AG09309 (cell line): ENCODE results near the gene SH2D5.

ENCODE experiments used
- DNase-seq: peaks from one replicate; pipeline ENCODE4 v3.0.0-alpha.2; 2010; ENCODE audit warnings: low read depth
- H3K4me3 ChIP-seq: 2 replicates; pipeline ENCODE4 v1.5.1; 2011; ENCODE audit warnings: mild to moderate bottlenecking, low read depth, low read length, moderate library complexity; ENCODE audit not compliant: control insufficient read depth
- CTCF ChIP-seq: IDR thresholded peaks from 2 replicates; pipeline ENCODE4 v1.5.1; 2011; ENCODE audit warnings: mild to moderate bottlenecking, low read depth, low read length, inconsistent platforms; ENCODE audit not compliant: insufficient read depth, control insufficient read depth; ENCODE audit errors: missing control alignments

SH2D5 gene

GRCh38 chr1:20728371-20729154, 3.9 kb downstream of the SH2D5 start:
- no peak overlapping the region for H3K4me3 ChIP-seq
- TF ChIP-seq CTCF = no peak
- DNase-seq = no peak

DNA sequence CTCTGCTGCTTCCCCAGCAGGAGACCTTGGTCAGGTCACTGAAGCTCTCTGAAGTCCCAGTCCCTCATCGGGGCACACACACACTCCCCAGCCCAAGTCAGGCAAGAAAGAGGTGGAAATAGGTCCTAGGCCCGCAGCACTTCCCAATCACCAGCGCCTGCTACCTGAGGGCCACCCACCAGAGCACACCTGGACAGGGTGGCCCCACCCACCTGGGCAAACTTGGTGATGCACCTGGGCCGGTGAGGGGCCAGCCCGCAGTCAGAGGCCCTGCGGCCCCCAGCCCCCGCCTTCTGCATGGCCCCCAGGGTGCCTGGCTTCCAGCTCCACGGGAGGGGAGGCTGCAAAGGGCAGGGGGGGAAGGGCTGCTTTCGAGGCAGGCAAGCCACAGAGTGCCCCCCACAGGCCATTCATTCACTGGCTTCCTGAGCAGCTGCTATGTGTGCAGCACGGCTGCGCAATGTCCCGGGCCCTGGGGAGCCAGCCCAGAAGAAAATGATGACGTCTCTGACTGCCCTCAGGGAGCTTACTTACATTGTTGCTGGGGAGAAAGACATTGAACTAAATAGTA, 4.7 kb downstream of the SH2D5 start:
- H3K4me3 ChIP-seq = no peak overlapping the region
- TF ChIP-seq CTCF = no peak
- DNase-seq = no peak

- no peak overlapping the region for H3K4me3 ChIP-seq
- no peak for TF ChIP-seq CTCF
- no peak for DNase-seq
Observed at GRCh38 chr1:20726932-20727745, 5.4 kb downstream of the SH2D5 start.

DNA sequence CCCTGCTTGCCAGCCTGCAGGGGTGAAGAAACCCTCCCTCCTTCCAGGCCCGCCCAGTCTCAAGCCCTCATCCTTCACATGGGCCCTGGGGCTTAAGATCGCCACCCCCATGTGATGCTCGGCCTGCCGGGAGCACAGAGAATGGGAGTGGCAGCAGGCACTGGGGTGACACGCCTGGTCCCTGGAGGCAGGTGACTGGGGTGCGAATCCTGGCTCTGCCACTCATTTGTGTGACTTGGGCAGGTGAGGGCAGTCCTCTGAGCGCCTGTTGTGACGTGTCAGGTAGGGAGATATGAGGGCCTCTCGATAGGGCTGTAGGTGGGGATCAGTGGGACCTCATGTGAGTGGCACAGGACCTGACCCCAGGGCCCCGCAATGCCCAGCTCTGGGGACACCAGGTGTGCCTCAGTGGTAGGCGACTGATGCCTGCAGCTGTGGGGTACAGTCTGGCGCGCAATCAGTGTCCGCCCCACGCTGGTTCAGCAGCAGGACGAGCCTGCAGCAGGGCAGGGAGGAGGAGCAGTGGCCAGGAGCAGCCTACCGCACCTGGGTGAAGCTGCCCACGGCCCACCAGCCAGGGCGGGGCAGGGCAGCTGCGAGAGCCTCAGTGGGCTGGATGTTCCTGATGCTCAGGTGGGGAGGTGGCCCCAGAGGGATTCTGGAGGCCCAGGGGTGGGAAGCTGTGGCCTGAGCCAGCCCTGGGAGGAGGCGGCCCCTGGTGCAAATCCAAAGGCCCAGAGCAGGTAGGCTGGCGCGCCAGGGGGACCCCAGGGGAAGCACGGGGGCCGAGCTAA, 6.2 kb downstream of the SH2D5 start:
- no peak overlapping the region for H3K4me3 ChIP-seq
- no peak for TF ChIP-seq CTCF
- DNase-seq = no peak

- no peak for DNase-seq
- no peak overlapping the region for H3K4me3 ChIP-seq
- TF ChIP-seq CTCF = no peak
Observed at GRCh38 chr1:20725189-20726117, 7.0 kb downstream of the SH2D5 start.
